Caco-2 (cell line): Measurements from ENCODE around the gene KLC3. TPM values are rescaled to one million over a fixed set of nuclear protein-coding genes. Genes with fewer than 3 reads are reported as not detected.

Experiments
- BruUV-seq: library from RNA; stranded (reverse); fragments of 400-500 nt; replicated peaks from 2 replicates; lab custom pipeline; 2021; lab: Mats Ljungman, UMichigan
- CTCF ChIA-PET: fragments of 300-600 bp; sonication (Branson Sonifier 250); formaldehyde crosslinking; loops from one replicate; lab custom pipeline; 2022; ENCODE audit warnings: antibody characterized with exemption; lab: Charles Lee
- POLR2A ChIA-PET: fragments of 300-600 bp; sonication (Branson Sonifier 250); formaldehyde crosslinking; loops from one replicate; lab custom pipeline; 2022; ENCODE audit warnings: antibody characterized with exemption; lab: Charles Lee
- DNase-seq, 2 experiments: peaks; one replicate each; pipeline versions ENCODE4 v3.0.0 to v3.0.0-alpha.2; 2020 to 2022
- H3K27me3 ChIP-seq: replicated peaks from 2 replicates; pipeline ENCODE4 v1.6.0; 2011; ENCODE audit warnings: low read length; ENCODE audit not compliant: control insufficient read depth, insufficient read depth
- H3K36me3 ChIP-seq: 2 replicates; pipeline ENCODE4 v1.5.1; 2011; ENCODE audit warnings: low read length; ENCODE audit not compliant: control insufficient read depth, insufficient read depth
- H3K4me1 ChIP-seq: fragments of 250-450 bp; sonication (Bioruptor Pico); 2 replicates; pipeline ENCODE4 v1.5.1; 2020; ENCODE audit warnings: mild to moderate bottlenecking
- H3K4me3 ChIP-seq: 2 replicates; pipeline ENCODE4 v1.5.1; 2011; ENCODE audit warnings: low read depth, mild to moderate bottlenecking, control low read depth, low read length
- H3K9me3 ChIP-seq: fragments of 250-450 bp; sonication (Bioruptor Pico); 2 replicates; pipeline ENCODE4 v1.5.1; 2020; ENCODE audit warnings: mild to moderate bottlenecking, moderate library complexity
- H3K27ac Mint-ChIP-seq: one replicate; pipeline ENCODE4 v1.8.0; 2022; ENCODE audit warnings: mixed read lengths; ENCODE audit not compliant: unreplicated experiment
- H3K27me3 Mint-ChIP-seq: one replicate; pipeline ENCODE4 v1.8.0; 2022; ENCODE audit warnings: mixed read lengths; ENCODE audit not compliant: insufficient read depth, unreplicated experiment
- H3K36me3 Mint-ChIP-seq: one replicate; pipeline ENCODE4 v1.8.0; 2022; ENCODE audit warnings: mild to moderate bottlenecking, mixed read lengths; ENCODE audit not compliant: insufficient read depth, unreplicated experiment
- H3K4me1 Mint-ChIP-seq: one replicate; pipeline ENCODE4 v1.8.0; 2022; ENCODE audit warnings: low read depth, mixed read lengths; ENCODE audit not compliant: unreplicated experiment
- H3K4me3 Mint-ChIP-seq: one replicate; pipeline ENCODE4 v1.8.0; 2022; ENCODE audit warnings: mild to moderate bottlenecking, moderate library complexity, mixed read lengths; ENCODE audit not compliant: unreplicated experiment
- H3K9me3 Mint-ChIP-seq: one replicate; pipeline ENCODE4 v1.8.0; 2022; ENCODE audit warnings: mixed read lengths; ENCODE audit not compliant: unreplicated experiment
- CTCF ChIP-seq, 2 experiments: fragments of 200-600 bp in 1 of 2; IDR thresholded peaks; 1 replicate in 1 of 2; 2 replicates in 1 of 2; pipeline versions ENCODE4 v1.5.1 to v1.8.0; 2011 to 2022; ENCODE audit warnings: antibody characterized with exemption in 1 of 2, control low read depth in 1 of 2, inconsistent platforms in 1 of 2, low read depth in 1 of 2, low read length in 1 of 2, mild to moderate bottlenecking in 1 of 2, moderate library complexity in 1 of 2; ENCODE audit not compliant: insufficient read depth in 1 of 2, severe bottlenecking in 1 of 2, unreplicated experiment in 1 of 2
- intact Hi-C: fragments of 100-400 bp; cut with micrococcal nuclease; formaldehyde crosslinking; loops from one replicate; pipeline ENCODE4 v1.10.0; 2022; ENCODE audit not compliant: unreplicated experiment
- total RNA-seq: library from RNA; stranded (reverse); gene quantifications from 2 replicates; pipeline ENCODE4 v1.2.3, GENCODE V29; 2022

Gene KLC3
- total RNA-seq, 1 experiment from 2014 or later = 10.2 TPM

- Mint-ChIP-seq H3K4me3 (no peak overlapping the region), H3K27ac (peak overlapping the region; percentile 24), H3K9me3 (no peaks in the 10 kb centered on the region), H3K4me1 (peaks cover 13% of the 10 kb centered on the region), H3K27me3 (no peaks in the 10 kb centered on the region), H3K36me3 (peaks cover 50% of the 10 kb centered on the region)
- CTCF ChIA-PET = no interaction called here
- POLR2A ChIA-PET = no interaction called here
- H3K4me3 ChIP-seq = no peak overlapping the region
- DNase-seq = no peak
- peaks cover 6% of the 10 kb centered on the region; the same call in 1 of the 2 replicates for H3K4me1 ChIP-seq
- no peaks in the 10 kb centered on the region for H3K27me3 ChIP-seq
- H3K36me3 ChIP-seq = no peaks in the 10 kb centered on the region; the same call in 1 of the 2 replicates
- no TSS peak for BruUV-seq
- intact Hi-C loops = no loop called here
- TF ChIP-seq CTCF (IDR thresholded peaks at IDR 0.05; ENCODE audit: insufficient read depth in 1 of 2, low read depth in 1 of 2, low read length in 1 of 2, severe bottlenecking in 1 of 2, unreplicated experiment in 1 of 2) = no peak
- no peaks in the 10 kb centered on the region for H3K9me3 ChIP-seq
Observed at GRCh38 chr19:45347570-45348366, 7.2 kb downstream of the KLC3 start.

GRCh38 chr19:45348367-45349125 lies 8.0 kb downstream of the KLC3 start:
- Histone ChIP-seq H3K27me3 (no peaks in the 10 kb centered on the region), H3K4me1 (peaks cover 6% of the 10 kb centered on the region; the same call in 1 of the 2 replicates), H3K4me3 (no peak overlapping the region), H3K36me3 (no peaks in the 10 kb centered on the region; the same call in 1 of the 2 replicates), H3K9me3 (no peaks in the 10 kb centered on the region)
- Mint-ChIP-seq H3K36me3 (peaks cover 58% of the 10 kb centered on the region), H3K4me1 (peaks cover 13% of the 10 kb centered on the region), H3K27me3 (no peaks in the 10 kb centered on the region), H3K27ac (peak overlapping the region; percentile 56), H3K9me3 (no peaks in the 10 kb centered on the region), H3K4me3 (no peak overlapping the region)
- no peak for TF ChIP-seq CTCF (IDR thresholded peaks at IDR 0.05; ENCODE audit: insufficient read depth in 1 of 2, low read depth in 1 of 2, low read length in 1 of 2, severe bottlenecking in 1 of 2, unreplicated experiment in 1 of 2)
- ChIA-PET CTCF (no interaction called here), POLR2A (no interaction called here)
- DNase-seq = no peak
- BruUV-seq = no TSS peak
- intact Hi-C loops = no loop called here

- peaks cover 62% of the 10 kb centered on the region for H3K36me3 Mint-ChIP-seq
- ChIA-PET CTCF (no interaction called here), POLR2A (no interaction called here)
- Histone ChIP-seq H3K36me3 (no peaks in the 10 kb centered on the region; the same call in 1 of the 2 replicates), H3K9me3 (no peaks in the 10 kb centered on the region), H3K4me3 (no peak overlapping the region), H3K4me1 (peaks cover 6% of the 10 kb centered on the region; the same call in 1 of the 2 replicates), H3K27me3 (no peaks in the 10 kb centered on the region)
- H3K4me3 Mint-ChIP-seq = no peak overlapping the region
- H3K4me1 Mint-ChIP-seq = peaks cover 13% of the 10 kb centered on the region
- H3K27ac Mint-ChIP-seq = peak overlapping the region; percentile 56
- BruUV-seq = no TSS peak
- H3K27me3 Mint-ChIP-seq = no peaks in the 10 kb centered on the region
- no peak for TF ChIP-seq CTCF (IDR thresholded peaks at IDR 0.05; ENCODE audit: insufficient read depth in 1 of 2, low read depth in 1 of 2, low read length in 1 of 2, severe bottlenecking in 1 of 2, unreplicated experiment in 1 of 2)
- H3K9me3 Mint-ChIP-seq = no peaks in the 10 kb centered on the region
- no peak for DNase-seq
- intact Hi-C loops = no loop called here
Observed at GRCh38 chr19:45349126-45349415, 8.5 kb downstream of the KLC3 start.
